Smooth muscle cell (in vitro differentiated cells): ENCODE results near the gene SPSB1. TPM values are rescaled to one million over a fixed set of nuclear protein-coding genes. Genes with fewer than 3 reads are reported as not detected.

ENCODE experiments used
- DNase-seq: peaks from one replicate; lab custom pipeline; 2025; ENCODE audit not compliant: unreplicated experiment; lab: John Stamatoyannopoulos, UW
- H2AFZ ChIP-seq: fragments of 200-600 bp; sonication (generic); 2 replicates; pipeline ENCODE4 v1.6.0; 2016; ENCODE audit warnings: antibody characterized with exemption, low read depth, mild to moderate bottlenecking
- H3F3A ChIP-seq: fragments of 200-600 bp; sonication (generic); 2 replicates; pipeline ENCODE4 v1.6.0; 2017; ENCODE audit warnings: antibody characterized with exemption, low read depth
- H3K27ac ChIP-seq: fragments of 200-600 bp; sonication (generic); 2 replicates; pipeline ENCODE4 v1.5.1; 2016; ENCODE audit warnings: low read depth, mild to moderate bottlenecking
- H3K27me3 ChIP-seq: fragments of 200-600 bp; sonication (generic); 2 replicates; pipeline ENCODE4 v1.6.1; 2016; ENCODE audit warnings: low read depth, mild to moderate bottlenecking
- H3K36me3 ChIP-seq: fragments of 200-600 bp; sonication (generic); 2 replicates; pipeline ENCODE4 v1.5.1; 2016; ENCODE audit warnings: low read depth
- H3K4me1 ChIP-seq: fragments of 200-600 bp; sonication (generic); 2 replicates; pipeline ENCODE4 v1.5.1; 2016; ENCODE audit warnings: low read depth
- H3K4me2 ChIP-seq: fragments of 200-600 bp; sonication (generic); 2 replicates; pipeline ENCODE4 v1.6.0; 2016; ENCODE audit warnings: mild to moderate bottlenecking
- H3K4me3 ChIP-seq: fragments of 200-600 bp; sonication (generic); 2 replicates; pipeline ENCODE4 v1.5.1; 2016; ENCODE audit warnings: mild to moderate bottlenecking
- H3K79me2 ChIP-seq: fragments of 200-600 bp; sonication (generic); 2 replicates; pipeline ENCODE4 v1.6.0; 2016; ENCODE audit warnings: low read depth, mild to moderate bottlenecking
- H3K9ac ChIP-seq: fragments of 200-600 bp; sonication (generic); 2 replicates; pipeline ENCODE4 v1.6.0; 2016; ENCODE audit warnings: low read depth
- H3K9me3 ChIP-seq: fragments of 200-600 bp; sonication (generic); replicated peaks from 2 replicates; pipeline ENCODE4 v1.5.1; 2016; ENCODE audit warnings: low read depth
- H4K20me1 ChIP-seq: fragments of 200-600 bp; sonication (generic); 2 replicates; pipeline ENCODE4 v1.6.0; 2016; ENCODE audit warnings: low read depth
- WGBS: methylation state at CpG from one replicate; pipeline ENCODE4 v1.1.7; 2016; ENCODE audit warnings: low lambda C conversion rate; 5-methylcytosine and 5-hydroxymethylcytosine counted together
- polyA plus RNA-seq: library from polyadenylated mRNA; unstranded; fragments of >200 nt; fragmentation: Nextera tagmentation; extraction: Ambion mirVana; gene quantifications from 2 replicates; pipeline ENCODE4 v1.2.1, GENCODE V29; 2016
- total RNA-seq: library from RNA; depleted of rRNA; stranded (reverse); fragments of >200 nt; gene quantifications from 2 replicates; pipeline ENCODE4 v1.2.3, GENCODE V29; 2014
- TF ChIP-seq, protein P1 (sequence below): fragments of 200-600 bp; sonication (generic); IDR thresholded peaks from 2 replicates; pipeline ENCODE4 v1.5.1; 2017; ENCODE audit warnings: borderline replicate concordance, mild to moderate bottlenecking, antibody characterized with exemption; ENCODE audit not compliant: insufficient read depth, poor library complexity, severe bottlenecking

The SPSB1 gene
- total and polyA plus RNA-seq, 2 experiments from 2014 or later = 27.6 to 37.0 TPM

DNA sequence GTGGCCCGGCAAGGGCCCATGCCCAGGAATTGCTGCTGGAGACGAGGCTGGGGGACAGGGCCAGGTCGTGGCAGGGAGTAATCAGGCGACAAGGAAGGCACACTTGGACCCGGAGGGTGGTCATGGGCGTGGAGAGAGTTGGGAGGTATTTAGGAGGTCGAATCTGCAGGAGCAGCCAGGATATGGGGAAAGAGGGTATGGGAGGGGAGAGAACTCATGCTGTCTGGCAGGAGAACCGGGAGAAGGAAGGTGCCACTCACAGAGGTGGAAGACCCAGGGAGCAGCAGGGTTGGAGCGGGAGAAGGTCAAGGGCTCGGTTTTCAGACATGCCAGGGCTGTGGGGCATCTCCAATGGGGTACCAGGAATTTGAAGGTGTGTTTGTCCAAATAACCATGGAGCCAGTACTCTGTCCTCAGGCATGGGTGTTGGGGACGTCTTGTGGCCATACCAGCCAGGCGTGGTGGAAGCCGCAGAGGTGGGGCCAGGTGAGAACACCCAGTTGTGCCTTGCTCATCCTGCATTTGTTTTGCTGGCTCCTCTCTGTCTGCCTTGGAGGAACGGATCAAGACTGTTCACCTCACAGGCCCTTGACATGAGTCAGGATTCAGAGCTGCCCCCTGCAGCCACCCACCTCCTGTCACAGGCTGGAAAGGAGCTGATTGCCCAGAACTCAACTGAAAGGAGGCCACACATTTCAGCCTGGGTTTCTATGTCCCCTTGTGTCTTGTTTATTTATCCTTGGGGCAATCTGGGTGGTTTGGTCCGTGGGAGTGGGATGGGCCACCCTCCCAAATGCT lies 111.6 kb downstream of the SPSB1 start:
- Histone ChIP-seq H3K4me3 (no peak overlapping the region), H3K9me3 (no peaks in the 10 kb centered on the region), H3K4me1 (peaks cover 16% of the 10 kb centered on the region), H4K20me1 (no peaks in the 10 kb centered on the region), H3K4me2 (no peak overlapping the region), H3K27me3 (no peaks in the 10 kb centered on the region), H3K36me3 (no peaks in the 10 kb centered on the region), H3K79me2 (no peaks in the 10 kb centered on the region), H2AFZ (no peak overlapping the region), H3K9ac (no peak overlapping the region), H3F3A (peaks cover 15% of the 10 kb centered on the region), H3K27ac (no peak overlapping the region)
- WGBS = 77% methylated on average over 15 of the region's 15 CpGs
- no peak for DNase-seq
- TF ChIP-seq, protein P1, sequence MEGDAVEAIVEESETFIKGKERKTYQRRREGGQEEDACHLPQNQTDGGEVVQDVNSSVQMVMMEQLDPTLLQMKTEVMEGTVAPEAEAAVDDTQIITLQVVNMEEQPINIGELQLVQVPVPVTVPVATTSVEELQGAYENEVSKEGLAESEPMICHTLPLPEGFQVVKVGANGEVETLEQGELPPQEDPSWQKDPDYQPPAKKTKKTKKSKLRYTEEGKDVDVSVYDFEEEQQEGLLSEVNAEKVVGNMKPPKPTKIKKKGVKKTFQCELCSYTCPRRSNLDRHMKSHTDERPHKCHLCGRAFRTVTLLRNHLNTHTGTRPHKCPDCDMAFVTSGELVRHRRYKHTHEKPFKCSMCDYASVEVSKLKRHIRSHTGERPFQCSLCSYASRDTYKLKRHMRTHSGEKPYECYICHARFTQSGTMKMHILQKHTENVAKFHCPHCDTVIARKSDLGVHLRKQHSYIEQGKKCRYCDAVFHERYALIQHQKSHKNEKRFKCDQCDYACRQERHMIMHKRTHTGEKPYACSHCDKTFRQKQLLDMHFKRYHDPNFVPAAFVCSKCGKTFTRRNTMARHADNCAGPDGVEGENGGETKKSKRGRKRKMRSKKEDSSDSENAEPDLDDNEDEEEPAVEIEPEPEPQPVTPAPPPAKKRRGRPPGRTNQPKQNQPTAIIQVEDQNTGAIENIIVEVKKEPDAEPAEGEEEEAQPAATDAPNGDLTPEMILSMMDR = no peak

DNA sequence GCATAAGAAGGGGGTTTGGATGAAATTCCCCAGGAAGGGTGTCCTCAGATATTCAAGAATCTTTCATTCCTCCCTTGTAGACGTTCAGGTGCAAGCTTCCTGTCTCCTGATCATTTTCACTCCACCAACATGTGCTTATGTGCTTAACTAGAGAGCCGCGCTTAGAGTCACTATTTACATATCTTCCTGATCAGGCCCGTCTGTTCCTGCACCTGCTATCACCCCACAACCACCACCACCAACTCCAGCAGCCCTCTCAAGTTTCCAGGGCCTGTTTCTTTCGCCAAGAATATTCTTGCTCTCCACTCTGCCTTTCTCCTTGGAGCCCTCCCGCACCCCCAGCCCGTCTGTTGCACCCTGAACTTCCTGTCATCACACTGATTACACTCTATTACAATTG lies 113.4 kb downstream of the SPSB1 start:
- Histone ChIP-seq H3F3A (peaks cover 21% of the 10 kb centered on the region), H3K4me1 (peaks cover 7% of the 10 kb centered on the region), H2AFZ (no peak overlapping the region), H3K36me3 (no peaks in the 10 kb centered on the region), H3K27me3 (no peaks in the 10 kb centered on the region), H3K9me3 (no peaks in the 10 kb centered on the region), H3K9ac (no peak overlapping the region), H3K4me3 (no peak overlapping the region), H3K79me2 (no peaks in the 10 kb centered on the region), H3K27ac (no peak overlapping the region), H3K4me2 (no peak overlapping the region), H4K20me1 (no peaks in the 10 kb centered on the region)
- no peak for DNase-seq
- TF ChIP-seq, protein P1 = no peak
- WGBS = 79% methylated on average over 7 of the region's 7 CpGs

DNA sequence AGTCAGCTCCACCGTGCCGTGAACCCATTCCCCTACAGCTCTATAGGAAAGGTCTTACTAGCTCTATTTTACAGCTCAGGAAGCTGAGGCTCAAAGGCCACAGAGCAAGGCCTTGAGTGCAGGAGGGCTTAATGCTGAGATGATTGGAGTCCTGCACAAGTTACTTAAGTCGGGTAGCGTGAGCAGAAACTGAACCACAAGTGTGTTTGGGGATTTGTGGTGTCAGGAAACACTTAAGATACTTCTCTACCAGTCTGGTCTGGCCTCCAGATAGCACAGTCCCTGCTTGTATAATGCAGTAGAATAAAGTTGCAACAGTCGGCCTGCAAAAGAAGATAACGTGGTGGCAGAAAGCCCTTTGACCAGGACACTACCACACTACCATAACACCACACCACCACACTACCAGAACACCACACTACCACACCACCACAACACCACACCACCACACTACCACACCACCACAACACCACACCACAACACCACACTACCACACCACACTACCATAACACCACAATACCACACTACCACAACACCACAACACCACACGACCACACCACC lies 118.1 kb downstream of the SPSB1 start:
- Histone ChIP-seq H3K4me3 (no peak overlapping the region), H3K9me3 (no peaks in the 10 kb centered on the region), H3K36me3 (no peaks in the 10 kb centered on the region), H3K4me1 (peaks cover 15% of the 10 kb centered on the region), H3K27ac (no peak overlapping the region), H4K20me1 (no peaks in the 10 kb centered on the region), H2AFZ (no peak overlapping the region), H3F3A (peaks cover 36% of the 10 kb centered on the region), H3K27me3 (no peaks in the 10 kb centered on the region), H3K4me2 (no peak overlapping the region), H3K79me2 (no peaks in the 10 kb centered on the region), H3K9ac (no peak overlapping the region)
- 10% methylated on average over 5 of the region's 7 CpGs for WGBS
- no peak for DNase-seq
- TF ChIP-seq, protein P1 = no peak
